Mesenchymal stem cell (in vitro differentiated cells and primary cell): ENCODE data around the gene NAGLU.
"Not testable (repeated sequence)": the region's sequence is repeated elsewhere in the genome, so short reads cannot be mapped to it uniquely, and the experiment has no call there.

Experiments used
- DNase-seq: peaks from one replicate; pipeline ENCODE4 v3.0.0-alpha.2; 2013
- H2AFZ ChIP-seq: one replicate; pipeline ENCODE4 v1.6.1; 2013; ENCODE audit warnings: low read depth, mild to moderate bottlenecking, control low read depth, inconsistent platforms, low read length, moderate library complexity
- H2AK5ac ChIP-seq: 2 replicates; pipeline ENCODE4 v1.6.1; 2013; ENCODE audit warnings: low read length, moderate library complexity, mild to moderate bottlenecking, inconsistent platforms; ENCODE audit not compliant: severe bottlenecking
- H2BK120ac ChIP-seq: one replicate; pipeline ENCODE4 v1.6.1; 2013; ENCODE audit warnings: low read depth, mild to moderate bottlenecking, inconsistent platforms, low read length, moderate library complexity
- H2BK12ac ChIP-seq, 2 experiments: one replicate each; pipeline ENCODE4 v1.6.1; 2013; ENCODE audit warnings: inconsistent platforms in 2 of 2, low read length in 2 of 2, mild to moderate bottlenecking in 2 of 2, moderate library complexity in 2 of 2, control low read depth in 1 of 2
- H2BK15ac ChIP-seq: one replicate; pipeline ENCODE4 v1.6.1; 2013; ENCODE audit warnings: mild to moderate bottlenecking, low read depth, inconsistent platforms; ENCODE audit not compliant: poor library complexity, severe bottlenecking
- H2BK5ac ChIP-seq: 2 replicates; pipeline ENCODE4 v1.6.1; 2013; ENCODE audit warnings: low read depth, mild to moderate bottlenecking, low read length, control low read depth, inconsistent platforms; ENCODE audit not compliant: poor library complexity, severe bottlenecking
- H3K14ac ChIP-seq, 2 experiments: one replicate each; pipeline ENCODE4 v1.6.1; 2013; ENCODE audit warnings: inconsistent platforms in 2 of 2, low read length in 2 of 2, control low read depth in 1 of 2, mild to moderate bottlenecking in 1 of 2, moderate library complexity in 1 of 2
- H3K18ac ChIP-seq, 2 experiments: one replicate each; pipeline ENCODE4 v1.6.1; 2013; ENCODE audit warnings: inconsistent platforms in 2 of 2, low read length in 2 of 2, control low read depth in 1 of 2, low read depth in 1 of 2, mild to moderate bottlenecking in 1 of 2
- H3K23ac ChIP-seq, 2 experiments: one replicate each; pipeline ENCODE4 v1.6.1; 2013; ENCODE audit warnings: inconsistent platforms in 2 of 2, low read length in 2 of 2, mild to moderate bottlenecking in 2 of 2, moderate library complexity in 2 of 2, control low read depth in 1 of 2
- H3K27ac ChIP-seq: 2 replicates; pipeline ENCODE4 v1.5.1; 2013; ENCODE audit warnings: mild to moderate bottlenecking, moderate library complexity, low read length, control low read depth, inconsistent platforms; ENCODE audit not compliant: poor library complexity, severe bottlenecking
- H3K27me3 ChIP-seq, 2 experiments: 2 replicates each; pipeline versions ENCODE4 v1.6.1 to v1.7.0; 2013; ENCODE audit warnings: low read length in 2 of 2, mild to moderate bottlenecking in 2 of 2, moderate library complexity in 2 of 2, control low read depth in 1 of 2, inconsistent platforms in 1 of 2; ENCODE audit not compliant: control insufficient read depth in 1 of 2, insufficient read depth in 1 of 2
- H3K36me3 ChIP-seq, 2 experiments: 2 replicates each; pipeline versions ENCODE4 v1.6.1 to v1.7.0; 2013; ENCODE audit warnings: low read length in 2 of 2, control low read depth in 1 of 2, inconsistent platforms in 1 of 2, low read depth in 1 of 2, mild to moderate bottlenecking in 1 of 2; ENCODE audit not compliant: insufficient read depth in 2 of 2, control insufficient read depth in 1 of 2
- H3K4ac ChIP-seq, 2 experiments: one replicate each; pipeline ENCODE4 v1.6.1; 2013; ENCODE audit warnings: inconsistent platforms in 2 of 2, low read length in 2 of 2, mild to moderate bottlenecking in 2 of 2, moderate library complexity in 2 of 2, control low read depth in 1 of 2, low read depth in 1 of 2
- H3K4me1 ChIP-seq: 2 replicates; pipeline ENCODE4 v1.6.1; 2013; ENCODE audit warnings: low read depth, low read length, control low read depth; ENCODE audit not compliant: control insufficient read depth, insufficient read depth
- H3K4me2 ChIP-seq: 2 replicates; pipeline ENCODE4 v1.6.1; 2013; ENCODE audit warnings: low read length, mild to moderate bottlenecking, inconsistent platforms; ENCODE audit not compliant: poor library complexity, severe bottlenecking
- H3K4me3 ChIP-seq, 2 experiments: 2 replicates each; pipeline versions ENCODE4 v1.5.1 to v1.7.0; 2013; ENCODE audit warnings: low read length in 2 of 2, mild to moderate bottlenecking in 2 of 2, control low read depth in 1 of 2, low read depth in 1 of 2; ENCODE audit not compliant: insufficient read depth in 1 of 2
- H3K79me1 ChIP-seq: replicated peaks from 2 replicates; pipeline ENCODE4 v1.6.1; 2013; ENCODE audit warnings: mild to moderate bottlenecking, control low read depth, low read length, inconsistent platforms; ENCODE audit not compliant: poor library complexity, severe bottlenecking
- H3K9ac ChIP-seq: 2 replicates; pipeline ENCODE4 v1.7.0; 2013; ENCODE audit warnings: mild to moderate bottlenecking, low read length, moderate library complexity
- H3K9me3 ChIP-seq: 2 replicates; pipeline ENCODE4 v1.7.0; 2013; ENCODE audit warnings: mild to moderate bottlenecking, low read length; ENCODE audit not compliant: control insufficient read depth
- H4K8ac ChIP-seq: one replicate; pipeline ENCODE4 v1.6.1; 2013; ENCODE audit warnings: inconsistent platforms, mild to moderate bottlenecking, low read length, moderate library complexity
- H4K91ac ChIP-seq: one replicate; pipeline ENCODE4 v1.6.1; 2013; ENCODE audit warnings: mild to moderate bottlenecking, low read length, inconsistent platforms
- WGBS: methylation state at CpG from one replicate; pipeline ENCODE4 v1.1.7; 2013; ENCODE audit warnings: mixed read lengths; 5-methylcytosine and 5-hydroxymethylcytosine counted together

NAGLU gene

GRCh38 chr17:42554250-42555121 lies 18.4 kb downstream of the NAGLU start:
- H3K9me3 ChIP-seq, result no peaks in the 10 kb centered on the region

GRCh38 chr17:42555122-42555622 lies 19.1 kb downstream of the NAGLU start:
- Histone ChIP-seq H3K4me3 (peak overlapping the region; percentile 74 to 95), H3K4ac (peak overlapping the region in 1 of 2 experiments; percentile 75), H3K79me1 (peaks cover 10% of the 10 kb centered on the region), H2BK5ac (no peak overlapping the region), H3K27ac (peak overlapping the region; percentile 93), H3K4me1 (peaks cover 20% of the 10 kb centered on the region), H2AFZ (peak overlapping the region; percentile 72), H3K18ac (peak overlapping the region; percentile 96 to 99), H3K9ac (peak overlapping the region; percentile 97), H3K9me3 (no peaks in the 10 kb centered on the region), H3K36me3 (peaks cover 3 to 15% of the 10 kb centered on the region in 2 experiments), H2AK5ac (peak overlapping the region; percentile 97), H3K14ac (peak overlapping the region in 1 of 2 experiments; percentile 85), H3K4me2 (peak overlapping the region; percentile 96), H3K23ac (peak overlapping the region in 1 of 2 experiments; percentile 91), H2BK15ac (no peak overlapping the region), H3K27me3 (no peaks in the 10 kb centered on the region), H4K91ac (no peak overlapping the region), H4K8ac (peak overlapping the region; percentile 93), H2BK120ac (no peak overlapping the region), H2BK12ac (peak overlapping the region in 1 of 2 experiments; percentile 66)
- WGBS, result 32% methylated on average over 3 of the region's 4 CpGs
- DNase-seq, result no peak

More at GRCh38 chr17:42554250-42555121, 18.4 kb downstream of the NAGLU start:
- no peak overlapping the region for H2BK12ac ChIP-seq
- no peak overlapping the region for H2AK5ac ChIP-seq
- peak overlapping the region; percentile 93 for H3K27ac ChIP-seq
- H3K4me3 ChIP-seq, result peak overlapping the region; percentile 74 to 95
- peak overlapping the region; percentile 97 to 99 for H3K18ac ChIP-seq
- peak overlapping the region; percentile 86 for H2BK15ac ChIP-seq
- peak overlapping the region; percentile 87 for H4K91ac ChIP-seq
- peak overlapping the region; percentile 75 to 100 for H3K4ac ChIP-seq
- peak overlapping the region; percentile 97 for H3K9ac ChIP-seq
- peak overlapping the region; percentile 72 for H2AFZ ChIP-seq
- peaks cover 20% of the 10 kb centered on the region for H3K4me1 ChIP-seq
- H2BK5ac ChIP-seq, result no peak overlapping the region
- WGBS, result 2% methylated on average over 59 of the region's 82 CpGs
- peak overlapping the region; percentile 73 for H2BK120ac ChIP-seq
- peaks cover 12% of the 10 kb centered on the region for H3K79me1 ChIP-seq
- H4K8ac ChIP-seq, result peak overlapping the region; percentile 93
- peak; percentile 84 for DNase-seq
- peak overlapping the region; percentile 96 for H3K4me2 ChIP-seq
- H3K27me3 ChIP-seq, result no peaks in the 10 kb centered on the region
- H3K36me3 ChIP-seq, result peaks cover 3 to 15% of the 10 kb centered on the region in 2 experiments
- peak overlapping the region in 1 of 2 experiments; percentile 91 for H3K23ac ChIP-seq
- H3K14ac ChIP-seq, result peak overlapping the region in 1 of 2 experiments; percentile 85

GRCh38 chr17:42555961-42556617 lies 20.0 kb downstream of the NAGLU start:
- not testable (repeated sequence) for H2BK15ac ChIP-seq, H3K27me3 ChIP-seq, H2BK120ac ChIP-seq, H2AK5ac ChIP-seq, H3K4me3 ChIP-seq, H3K4me2 ChIP-seq, H3K9ac ChIP-seq, H3K23ac ChIP-seq, H3K18ac ChIP-seq, H2AFZ ChIP-seq, H3K14ac ChIP-seq, H2BK5ac ChIP-seq, H3K9me3 ChIP-seq, H2BK12ac ChIP-seq, H4K8ac ChIP-seq, H3K4ac ChIP-seq, H3K27ac ChIP-seq
- 48% methylated on average over 5 of the region's 5 CpGs for WGBS
- H4K91ac ChIP-seq, result peak overlapping the region; percentile 27
- DNase-seq, result peak; percentile 46
- H3K4me1 ChIP-seq, result peaks cover 20% of the 10 kb centered on the region
- peaks cover 3 to 15% of the 10 kb centered on the region in 2 experiments for H3K36me3 ChIP-seq
- peaks cover 10% of the 10 kb centered on the region for H3K79me1 ChIP-seq

- Histone ChIP-seq H4K91ac (no peak overlapping the region), H3K18ac (no peak overlapping the region), H3K23ac (no peak overlapping the region), H3K4me2 (no peak overlapping the region), H2AK5ac (no peak overlapping the region), H3K14ac (no peak overlapping the region), H2BK12ac (no peak overlapping the region), H4K8ac (no peak overlapping the region), H3K4me1 (peaks cover 28% of the 10 kb centered on the region), H2BK5ac (no peak overlapping the region), H3K27me3 (no peaks in the 10 kb centered on the region), H3K4ac (no peak overlapping the region), H3K9me3 (no peaks in the 10 kb centered on the region), H3K79me1 (peaks cover 7% of the 10 kb centered on the region), H2AFZ (no peak overlapping the region), H2BK120ac (no peak overlapping the region), H3K36me3 (peaks cover 8 to 13% of the 10 kb centered on the region in 2 experiments), H2BK15ac (no peak overlapping the region), H3K27ac (no peak overlapping the region), H3K9ac (no peak overlapping the region), H3K4me3 (no peak overlapping the region)
- DNase-seq, result no peak
- WGBS, result 90% methylated on average over 6 of the region's 6 CpGs
Measured at GRCh38 chr17:42559075-42559474, 23.0 kb downstream of the NAGLU start.
